ENCODE measurements around the gene BFSP2. TPM values are rescaled to one million over a fixed set of nuclear protein-coding genes. Genes with fewer than 3 reads are reported as not detected.

BFSP2 gene
- total RNA-seq, 1 experiment from 2014 or later, result not detected

DNA sequence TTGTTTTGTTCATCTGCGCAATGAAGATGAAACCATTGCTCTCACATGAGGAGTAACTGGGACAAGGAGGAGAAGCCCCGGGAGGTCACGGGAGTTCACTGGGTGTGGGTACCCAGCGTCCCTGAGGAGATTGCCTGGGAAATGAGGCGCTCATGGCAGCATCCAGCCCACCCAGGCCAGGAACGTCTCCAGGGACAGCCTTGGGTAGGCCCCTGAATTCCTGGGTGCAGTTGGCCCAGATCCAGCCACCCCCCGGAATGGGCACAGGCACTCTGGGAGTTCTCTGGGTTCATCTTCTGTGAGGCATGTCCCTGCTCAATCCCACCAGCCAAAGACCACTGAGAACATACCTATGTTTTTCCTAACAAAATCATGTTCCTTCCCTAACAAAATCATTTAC lies 18.5 kb downstream of the BFSP2 start:
- DNase-seq (ENCODE audit: low spot score), result no peak

DNA sequence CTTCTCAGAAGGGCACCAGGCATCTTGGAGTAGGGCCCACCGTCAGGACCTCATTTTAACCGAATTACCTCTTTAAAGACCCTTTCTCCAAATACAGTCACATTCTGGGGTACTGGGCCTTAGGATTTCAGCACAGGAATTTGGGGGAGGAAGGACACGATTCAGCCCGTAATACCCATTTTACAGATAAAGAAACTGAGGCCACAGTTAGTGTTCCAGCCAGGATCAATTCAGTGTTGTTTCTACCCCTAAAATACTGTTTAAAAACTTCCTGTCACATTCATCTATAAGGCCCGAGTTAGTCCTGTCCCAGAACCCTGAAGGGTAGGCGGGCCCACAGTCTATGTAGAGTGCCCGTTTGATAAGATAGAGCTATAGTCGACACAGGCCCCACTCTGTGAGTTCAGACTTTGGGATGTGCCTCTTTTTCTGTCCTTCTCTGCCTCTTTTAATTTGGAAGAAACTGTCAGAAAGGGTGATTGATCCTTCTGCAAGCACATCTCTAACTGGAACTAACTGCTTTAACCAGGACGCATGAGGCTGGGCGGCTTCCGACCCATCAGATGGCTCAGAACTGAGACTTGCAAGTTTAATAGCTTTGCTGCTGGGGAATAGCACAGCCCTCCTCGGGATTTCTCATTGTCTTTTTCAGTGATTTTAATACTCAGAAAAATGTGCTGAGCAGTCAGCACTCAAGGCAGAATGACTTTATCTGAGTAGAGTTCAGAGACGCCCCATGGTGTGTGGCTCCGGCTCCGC lies 19.5 kb downstream of the BFSP2 start:
- DNase-seq (ENCODE audit: low spot score), result no peak

DNA sequence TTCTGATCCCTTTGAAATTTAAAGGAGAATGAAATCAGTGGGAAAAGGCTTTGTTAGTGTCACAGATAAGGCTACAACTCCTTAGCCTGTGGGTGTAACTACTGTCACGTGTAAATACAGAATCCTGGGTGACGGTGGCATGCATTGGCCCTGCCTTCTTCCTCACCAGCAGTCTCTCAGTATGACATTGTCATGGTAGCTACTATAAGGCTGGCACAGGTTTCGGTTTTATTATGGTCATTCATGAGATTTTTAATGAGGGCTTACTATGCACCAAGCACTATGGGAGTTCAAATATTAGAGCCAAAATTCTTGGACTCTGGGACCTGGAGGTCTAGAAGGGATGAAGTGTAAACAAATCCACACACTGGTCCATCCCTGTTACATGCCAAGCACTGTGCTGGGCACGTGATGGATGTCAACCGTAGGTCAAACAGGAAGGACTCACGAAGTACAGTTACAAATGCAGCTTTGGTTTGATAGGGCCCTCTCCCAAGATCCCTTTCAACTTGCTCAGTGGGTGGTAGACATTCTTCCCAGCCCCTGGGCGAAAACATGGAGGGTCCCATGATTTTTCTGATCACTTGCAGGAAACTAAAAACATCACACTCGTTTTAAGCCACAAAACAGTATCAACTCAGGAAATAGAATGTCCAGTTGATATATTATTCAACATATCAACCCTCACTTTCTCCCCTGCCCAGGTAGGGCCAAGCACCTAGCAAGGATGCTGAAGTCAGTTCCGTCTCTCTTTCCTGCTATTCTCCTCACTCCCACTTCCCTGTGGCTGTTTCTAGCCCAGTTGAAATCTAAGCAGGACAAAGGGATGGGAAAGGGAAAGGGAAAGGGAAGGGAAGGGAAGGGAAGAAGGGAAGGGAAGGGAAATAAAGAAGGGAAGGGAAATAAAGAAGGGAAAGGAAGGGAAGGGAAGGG lies 25.3 kb downstream of the BFSP2 start:
- DNase-seq (ENCODE audit: low spot score), result no peak

GRCh38 chr3:133425898-133426297 lies 26.0 kb downstream of the BFSP2 start:
- no peak for DNase-seq (ENCODE audit: low spot score)

- no peak for DNase-seq (ENCODE audit: low spot score)
These were observed 26.9 kb downstream of the BFSP2 start for GRCh38 chr3:133426721-133427120.

DNA sequence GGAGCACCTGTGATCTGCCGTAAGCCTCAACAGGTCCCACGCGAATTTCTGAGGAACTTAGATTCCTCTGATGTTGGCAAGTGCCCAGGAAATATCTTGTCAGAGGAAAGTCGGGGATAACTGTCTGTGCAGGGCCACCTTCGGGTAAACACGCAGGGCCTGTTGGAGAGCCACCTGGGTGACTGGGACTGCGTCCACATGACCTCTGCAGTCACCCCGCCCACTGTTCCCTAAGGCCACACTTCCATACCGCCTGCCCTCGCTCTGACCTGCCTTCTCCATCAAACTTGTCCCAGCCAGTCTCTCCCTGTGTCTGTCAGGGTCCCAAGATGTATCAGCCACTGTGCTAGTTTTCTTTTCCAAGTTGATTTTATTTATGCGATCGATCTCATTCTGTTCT lies 28.7 kb downstream of the BFSP2 start:
- no peak for DNase-seq (ENCODE audit: low spot score)

- DNase-seq (ENCODE audit: low spot score), result no peak
These were observed 29.2 kb downstream of the BFSP2 start for GRCh38 chr3:133429063-133429462.

DNA sequence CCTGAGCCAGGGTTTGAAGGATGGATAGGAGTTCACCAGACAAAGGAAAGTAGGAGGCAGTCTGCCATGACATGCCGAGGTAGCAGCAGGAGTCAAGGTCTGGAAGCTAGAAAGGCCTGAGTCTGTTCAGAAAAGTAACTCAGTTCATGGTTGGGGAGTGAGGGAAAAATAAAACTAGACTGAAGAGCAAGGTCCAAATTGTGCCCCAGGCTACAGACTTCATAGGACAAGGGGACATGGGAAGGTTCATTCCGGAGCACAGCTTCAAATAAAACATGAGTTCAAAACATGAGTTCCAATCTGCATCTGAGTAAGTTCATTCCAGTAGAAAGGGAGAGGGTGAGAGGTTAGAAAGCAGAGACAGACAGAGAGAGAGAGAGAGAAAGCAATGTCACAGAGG lies 39.7 kb downstream of the BFSP2 start:
- DNase-seq (ENCODE audit: low spot score), result no peak

- peak; percentile 72 for DNase-seq (ENCODE audit: low spot score)
These were observed 40.8 kb downstream of the BFSP2 start for GRCh38 chr3:133440652-133441051.

GRCh38 chr3:133441867-133442270 lies 42.0 kb downstream of the BFSP2 start:
- no peak for DNase-seq (ENCODE audit: low spot score)

DNA sequence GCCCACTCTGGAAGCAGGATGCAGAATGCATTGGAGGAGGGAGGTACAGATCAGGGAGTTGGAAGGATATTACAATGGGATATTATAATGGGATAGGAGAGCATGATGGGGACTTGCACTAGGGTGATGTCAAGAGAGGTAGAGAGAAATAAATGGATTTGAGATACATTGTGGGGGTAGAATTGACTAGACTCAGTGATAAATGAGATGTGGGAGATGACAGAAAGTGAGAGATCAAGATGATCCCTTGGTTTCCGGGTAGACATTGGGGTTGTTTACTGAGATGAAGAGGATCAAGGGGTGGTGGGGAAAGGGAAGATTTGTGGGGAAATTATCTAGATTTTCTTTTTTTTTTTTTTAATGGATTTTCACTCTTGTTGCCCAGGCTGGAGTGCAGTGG lies 42.7 kb downstream of the BFSP2 start:
- no peak for DNase-seq (ENCODE audit: low spot score)

- DNase-seq (ENCODE audit: low spot score), result peak; percentile 61
These were observed 44.0 kb downstream of the BFSP2 start for GRCh38 chr3:133443649-133444422.

DNA sequence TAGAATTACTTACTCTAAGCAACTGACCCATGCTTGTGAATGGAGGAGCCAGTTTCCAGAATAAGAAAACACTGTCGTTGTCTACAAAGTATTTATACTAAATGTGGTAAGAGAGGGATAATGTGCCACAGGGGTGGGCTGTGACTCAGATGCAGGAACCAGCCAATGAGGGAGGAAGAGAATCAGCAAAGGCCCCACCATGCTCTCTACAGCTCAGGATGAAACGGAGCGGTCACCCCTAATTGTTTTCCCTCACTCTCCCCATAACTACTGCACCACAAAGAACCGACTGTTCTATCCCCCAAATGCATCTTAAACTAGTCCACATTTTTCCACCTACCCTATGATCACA lies 44.5 kb downstream of the BFSP2 start:
- DNase-seq (ENCODE audit: low spot score), result no peak

GRCh38 chr3:133445108-133445507 lies 45.3 kb downstream of the BFSP2 start:
- no peak for DNase-seq (ENCODE audit: low spot score)

GRCh38 chr3:133447750-133448477 lies 48.1 kb downstream of the BFSP2 start:
- no peak for DNase-seq (ENCODE audit: low spot score)

DNA sequence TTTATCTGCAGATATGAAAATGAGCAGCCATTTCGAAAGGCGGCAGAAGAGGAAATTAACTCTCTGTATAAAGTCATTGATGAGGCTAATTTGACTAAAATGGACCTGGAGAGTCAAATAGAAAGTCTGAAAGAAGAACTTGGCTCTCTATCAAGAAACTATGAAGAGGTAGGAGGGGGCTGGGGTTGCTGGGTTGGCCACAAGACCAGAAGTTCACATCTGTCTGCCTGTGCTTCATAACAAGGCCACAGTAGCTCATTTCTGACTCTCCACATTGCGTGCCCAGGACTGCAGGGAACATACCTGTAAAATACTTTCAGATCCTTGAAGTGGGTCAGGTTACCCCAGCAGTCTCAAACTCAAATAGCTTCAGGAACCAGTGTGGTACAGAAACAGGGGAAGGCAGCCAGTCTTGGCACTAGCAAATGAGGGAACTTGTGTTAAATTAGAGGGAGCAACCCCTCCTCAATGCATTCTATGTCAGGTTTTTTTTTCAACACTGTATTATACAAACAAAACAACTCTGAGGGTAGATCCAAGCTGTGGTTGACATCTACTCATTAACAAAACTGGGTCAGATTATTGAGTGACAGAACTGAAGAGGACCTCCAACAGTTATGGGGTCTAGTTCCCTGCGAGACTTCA lies 48.7 kb downstream of the BFSP2 start:
- no peak for DNase-seq (ENCODE audit: low spot score)

DNA sequence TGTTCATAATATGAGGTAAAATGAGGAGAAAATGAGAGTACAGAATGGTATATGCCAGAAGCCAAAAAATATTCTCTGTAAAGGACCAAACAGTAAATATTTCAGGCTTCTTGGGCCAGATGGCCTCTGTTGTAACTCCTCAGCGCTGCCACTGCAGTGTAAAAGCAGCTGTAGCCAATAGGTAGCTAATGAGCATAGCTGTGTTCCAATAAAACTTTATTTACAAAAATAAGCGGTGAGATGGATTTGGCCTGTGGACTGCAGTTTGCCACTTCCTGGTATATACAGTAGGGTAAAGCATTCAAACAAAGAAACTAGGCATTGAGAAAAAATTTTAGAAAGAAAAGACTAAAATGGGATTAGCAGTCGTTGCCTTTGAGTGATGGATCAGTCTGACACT lies 51.5 kb downstream of the BFSP2 start:
- no peak for DNase-seq (ENCODE audit: low spot score)

DNA sequence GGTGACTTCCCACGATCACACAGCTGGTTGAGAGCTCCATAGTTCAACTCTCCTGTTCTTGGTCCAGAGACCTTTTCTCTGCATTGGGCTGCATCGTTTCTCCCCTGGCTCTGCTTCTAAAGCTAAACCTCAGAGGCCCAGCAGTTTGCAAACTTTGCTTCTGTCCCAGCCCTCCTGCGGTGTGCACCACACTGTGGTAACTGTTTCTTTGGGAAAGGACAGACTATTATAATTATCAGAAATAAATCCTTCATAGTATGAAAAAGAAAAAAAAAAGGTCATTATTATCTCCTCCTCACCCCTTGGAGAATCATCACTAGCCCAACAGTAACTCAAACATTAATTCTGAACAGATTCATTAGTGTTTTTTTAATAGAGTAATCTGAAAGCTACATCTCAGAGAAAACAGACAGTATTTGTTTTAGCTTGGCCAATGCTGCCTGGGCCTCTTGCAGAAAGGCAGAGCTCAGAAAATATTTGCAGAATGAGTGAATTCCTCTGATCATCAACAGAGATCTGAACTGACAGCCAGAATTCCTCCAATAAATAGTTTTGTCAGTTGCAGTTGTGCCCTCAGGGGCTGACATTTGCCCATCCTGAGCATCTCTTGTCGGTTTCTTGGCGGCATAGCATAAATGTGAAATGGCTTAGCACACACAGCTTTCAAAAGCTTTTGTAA lies 52.9 kb downstream of the BFSP2 start:
- no peak for DNase-seq (ENCODE audit: low spot score)

DNA sequence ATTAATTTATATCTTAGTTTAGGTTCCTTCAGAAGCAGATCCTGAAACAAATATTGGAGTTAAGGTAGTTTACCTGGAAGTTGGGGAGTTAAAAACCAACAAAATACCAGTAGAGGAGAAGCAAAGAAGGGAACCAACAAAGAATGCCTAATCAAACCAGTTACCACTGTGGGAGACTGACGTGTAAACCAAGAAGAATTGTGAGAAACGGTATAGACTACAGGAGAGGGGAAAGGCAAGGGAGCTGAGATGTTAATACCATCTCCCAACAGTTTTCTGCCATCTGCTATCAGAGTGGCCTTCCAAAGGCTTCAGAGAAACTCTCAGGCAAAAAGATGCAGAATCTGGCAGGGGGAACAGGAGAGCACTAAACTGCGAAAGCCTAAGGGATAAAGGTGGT lies 53.5 kb downstream of the BFSP2 start:
- no peak for DNase-seq (ENCODE audit: low spot score)

DNA sequence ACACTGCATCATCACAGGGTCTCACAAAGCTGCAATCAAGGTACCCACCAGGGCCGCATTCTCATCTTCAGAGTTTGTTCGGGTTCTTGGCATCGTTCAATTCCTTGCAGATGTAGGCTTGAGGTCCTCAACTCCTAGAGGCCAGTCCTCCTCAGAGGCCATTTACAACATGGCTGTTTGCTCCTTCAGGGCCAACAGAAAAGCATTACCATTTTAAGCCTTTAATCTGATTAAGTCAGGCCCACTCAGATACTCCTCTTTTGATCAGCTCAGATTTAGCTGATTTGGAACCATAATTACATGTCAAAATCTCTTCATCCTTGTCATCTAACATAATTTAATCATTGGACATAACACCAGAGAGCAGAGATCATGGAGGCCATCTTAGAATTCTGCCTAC lies 55.4 kb downstream of the BFSP2 start:
- no peak for DNase-seq (ENCODE audit: low spot score)

DNA sequence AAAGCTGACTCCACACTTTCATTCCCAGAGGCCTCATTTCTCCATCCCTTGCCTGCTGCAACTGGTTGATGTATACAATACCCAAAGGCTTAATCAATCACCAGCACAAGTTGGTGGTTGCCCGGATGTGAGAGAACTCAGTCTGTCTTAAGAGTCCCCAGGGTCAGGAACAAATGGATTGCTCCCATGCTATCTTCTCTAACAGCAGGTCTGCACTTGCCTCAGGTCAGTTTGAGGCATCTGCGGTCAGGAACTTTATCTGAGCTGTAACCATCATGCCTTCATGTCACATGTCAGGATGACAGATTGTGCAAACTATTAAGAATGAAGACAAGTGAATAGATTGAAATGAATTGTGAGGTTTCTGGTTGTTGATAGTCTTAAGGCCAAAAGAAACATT lies 56.1 kb downstream of the BFSP2 start:
- DNase-seq (ENCODE audit: low spot score), result no peak
